UCSD-AML1 (cell line): Measurements from ENCODE around the gene F2.
A peak's percentile ranks its signal among the peaks of the same experiment; 100 is the strongest.
"Not testable (repeated sequence)": the region's sequence is repeated elsewhere in the genome, so short reads cannot be mapped to it uniquely, and the experiment has no call there.

Source experiments
- DNase-seq: peaks from one replicate; lab custom pipeline; 2025; ENCODE audit not compliant: unreplicated experiment; lab: John Stamatoyannopoulos, UW

F2 gene

GRCh38 chr11:46684367-46684766, 34.6 kb upstream of the F2 start:
- DNase-seq = no peak

GRCh38 chr11:46686886-46687795, 31.9 kb upstream of the F2 start:
- DNase-seq = no peak

DNA sequence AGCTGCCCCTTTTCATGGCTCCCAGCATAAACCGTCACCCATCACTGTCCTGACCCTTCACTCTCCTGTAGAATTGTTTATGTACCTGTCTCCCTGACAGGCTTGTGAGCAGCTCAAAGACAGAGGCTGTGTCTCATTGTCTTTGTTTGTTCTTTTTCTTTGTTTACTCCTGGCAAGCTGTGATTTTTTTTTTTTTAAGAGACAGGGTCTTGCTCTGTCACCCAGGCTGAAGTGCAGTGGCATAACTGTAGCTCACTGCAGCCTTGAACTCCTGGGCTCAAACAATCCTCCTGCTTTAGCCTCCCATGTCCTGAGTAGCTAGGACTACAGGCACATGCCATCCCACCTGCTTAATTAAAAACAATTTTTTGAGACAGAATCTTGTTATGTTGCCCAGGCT, 28.3 kb upstream of the F2 start:
- no peak for DNase-seq

GRCh38 chr11:46692450-46692849, 26.6 kb upstream of the F2 start:
- no peak for DNase-seq

GRCh38 chr11:46693597-46694012, 25.4 kb upstream of the F2 start:
- no peak for DNase-seq

GRCh38 chr11:46694072-46694471, 24.9 kb upstream of the F2 start:
- DNase-seq = no peak

GRCh38 chr11:46694607-46695006, 24.4 kb upstream of the F2 start:
- DNase-seq = no peak

DNA sequence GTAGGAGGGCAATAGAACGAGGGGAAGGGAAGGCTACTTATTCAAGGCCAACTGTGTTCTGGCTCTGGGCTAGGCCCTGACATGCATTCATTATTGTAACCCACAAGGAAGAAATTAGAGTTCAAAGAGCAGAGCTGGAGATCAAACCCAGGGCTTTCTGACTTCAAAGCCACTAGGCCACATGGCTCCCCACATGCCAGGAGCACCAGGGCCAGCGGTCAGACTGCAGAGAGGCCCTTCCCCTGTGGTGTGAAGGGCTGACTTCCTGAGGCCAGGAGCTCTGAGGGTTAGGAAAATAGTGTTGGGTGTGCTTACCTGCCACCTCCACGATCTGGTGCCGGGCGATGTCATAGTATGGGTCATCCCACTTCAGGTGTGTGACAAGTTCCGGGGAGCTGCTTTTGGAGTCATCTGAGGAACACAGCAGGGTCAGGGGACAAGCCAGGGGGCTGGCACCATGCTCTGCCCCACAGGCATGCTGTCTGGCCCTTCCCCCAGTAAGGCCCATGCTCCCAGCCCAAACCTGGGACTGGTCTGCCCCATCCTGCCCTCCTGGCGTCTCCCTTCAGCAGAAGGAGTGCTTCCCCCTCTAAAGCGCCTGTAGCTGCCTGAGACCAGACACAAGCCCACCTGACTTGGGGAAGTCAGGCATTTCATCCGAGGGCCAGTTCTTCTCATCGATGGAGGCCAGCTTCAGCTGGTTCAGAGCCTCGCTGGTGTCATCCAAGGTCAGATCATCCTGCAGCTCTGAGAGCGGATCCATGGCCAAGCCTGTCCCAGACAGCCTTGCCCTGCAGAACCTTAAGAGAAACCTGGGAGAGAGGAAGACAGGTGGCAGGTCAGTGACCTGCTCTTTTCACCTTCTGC, 23.4 kb upstream of the F2 start:
- no peak for DNase-seq

- no peak for DNase-seq
Observed at GRCh38 chr11:46696212-46696558, 22.8 kb upstream of the F2 start.

- no peak for DNase-seq
Observed at GRCh38 chr11:46697303-46697702, 21.7 kb upstream of the F2 start.

- no peak for DNase-seq
Observed at GRCh38 chr11:46697723-46698122, 21.3 kb upstream of the F2 start.

GRCh38 chr11:46698597-46698996, 20.4 kb upstream of the F2 start:
- no peak for DNase-seq

GRCh38 chr11:46700241-46701077, 18.6 kb upstream of the F2 start, which contains the start of the genes ARHGAP1 and ZNF408:
ARHGAP1 (minus strand) TSS chr11:46700619; CDS start chr11:46696107, 4,512 bp downstream.
ZNF408 (plus strand) TSS chr11:46701031; CDS start chr11:46701048, 17 bp downstream.
- DNase-seq = peak; percentile 99

GRCh38 chr11:46701078-46701654, 17.8 kb upstream of the F2 start:
- DNase-seq = no peak

GRCh38 chr11:46705070-46705688, 13.8 kb upstream of the F2 start:
- DNase-seq = no peak

DNA sequence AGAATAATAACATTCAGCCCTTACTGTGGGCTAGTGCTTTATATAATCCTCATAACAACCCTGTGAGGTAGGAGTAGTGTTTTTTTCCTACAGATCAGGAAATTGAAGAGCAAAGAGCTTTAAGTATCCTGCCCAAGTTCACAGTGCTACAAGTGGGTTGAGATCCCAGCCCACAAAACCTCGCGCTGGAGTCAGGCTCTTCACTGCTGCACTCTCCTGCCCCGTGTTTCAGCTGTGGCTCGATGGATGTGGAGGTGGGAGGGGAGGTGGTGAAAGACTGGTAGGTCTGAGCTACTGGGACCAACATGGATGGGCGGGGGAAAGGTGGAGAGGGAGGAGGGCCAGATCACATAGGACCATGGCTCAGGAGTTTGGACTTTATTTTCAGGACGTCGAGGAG, 12.1 kb upstream of the F2 start:
- no peak for DNase-seq

- DNase-seq = not testable (repeated sequence)
Observed at GRCh38 chr11:46709351-46709750, 9.7 kb upstream of the F2 start.

DNA sequence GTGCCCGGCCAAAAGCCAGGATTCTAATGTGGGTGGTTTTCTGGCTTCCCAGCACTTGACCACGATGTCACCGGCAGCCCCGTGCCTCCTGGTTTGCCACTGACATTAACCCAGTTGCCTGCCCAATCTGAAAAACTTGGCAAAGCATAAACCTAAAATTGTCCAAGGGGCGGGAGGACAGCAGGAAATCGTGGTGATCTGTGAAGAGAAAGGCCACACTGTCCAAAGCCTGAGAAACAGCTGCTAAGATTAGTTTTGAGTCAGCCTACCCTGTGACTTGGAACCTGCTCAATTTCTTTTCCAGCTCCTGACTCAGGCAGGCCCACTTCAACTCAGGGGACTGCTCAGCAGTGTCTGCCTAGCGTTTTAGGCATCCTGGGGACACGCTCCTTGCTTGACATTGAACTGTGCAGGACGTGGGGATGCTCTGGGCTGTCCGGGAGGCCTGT, 8.2 kb upstream of the F2 start:
- DNase-seq = no peak

- no peak for DNase-seq
Observed at GRCh38 chr11:46711303-46711702, 7.7 kb upstream of the F2 start.
